Measurements from ENCODE around the gene GOLGA6L1.

The GOLGA6L1 gene

GRCh38 chr15:23081271-23081670 is 55.4 kb downstream of the GOLGA6L1 start:
- TF ChIP-seq CTCF (IDR thresholded peaks at IDR 0.05; ENCODE audit: low read depth, low read length, missing control alignments) = no peak
- H3K4me3 ChIP-seq (replicated peaks; ENCODE audit: low read depth, low read length) = no peak overlapping the region
- DNase-seq (ENCODE audit: extremely low read depth, low read depth) = no peak

GRCh38 chr15:23079766-23080165 is 56.9 kb downstream of the GOLGA6L1 start:
- TF ChIP-seq CTCF (IDR thresholded peaks at IDR 0.05; ENCODE audit: low read depth, low read length, missing control alignments) = no peak
- no peak overlapping the region for H3K4me3 ChIP-seq (replicated peaks; ENCODE audit: low read depth, low read length)
- DNase-seq (ENCODE audit: extremely low read depth, low read depth) = no peak
